ENCODE results near the gene MAB21L3.

GRCh38 chr1:116067566-116067890 is 43.7 kb upstream of the MAB21L3 start:
- TF ChIP-seq CTCF (conservative IDR thresholded peaks at IDR 0.05; ENCODE audit: low read depth, low read length) (no peak), EZH2 (IDR thresholded peaks at IDR 0.05; ENCODE audit: low read length, unreplicated experiment) (no peak)

All from PC-3 (cell line).